Lung (tissue), 12 donors: ENCODE data around the gene WDR38. TPM values are rescaled to one million over a fixed set of nuclear protein-coding genes. Genes with fewer than 3 reads are reported as not detected.

ENCODE experiments used
- ATAC-seq: fragments of 200-7000 bp; cut with Tn5 transposase; one replicate; pipeline ENCODE4 v1.9.1; 2020; ENCODE audit warnings: moderate number of reproducible peaks; ENCODE audit not compliant: insufficient read depth, low FRiP score
- DNase-seq, 3 donors: peaks; one replicate each; pipeline ENCODE4 v3.0.0-alpha.2; 2013 to 2017
- H3K27ac ChIP-seq, 2 donors: one replicate each; pipeline ENCODE4 v1.5.1; 2013; ENCODE audit warnings: mild to moderate bottlenecking in 2 of 2, moderate library complexity in 2 of 2, control low read depth in 1 of 2, inconsistent platforms in 1 of 2, low read depth in 1 of 2, low read length in 1 of 2
- H3K27me3 ChIP-seq, 3 donors: one replicate each; pipeline ENCODE4 v1.5.1; 2013; ENCODE audit warnings: low read length in 2 of 3; ENCODE audit not compliant: control insufficient read depth in 3 of 3, insufficient read depth in 3 of 3
- H3K36me3 ChIP-seq, 4 donors: one replicate each; pipeline ENCODE4 v1.5.1; 2013; ENCODE audit warnings: low read length in 4 of 4, mild to moderate bottlenecking in 1 of 4, moderate library complexity in 1 of 4; ENCODE audit not compliant: control insufficient read depth in 4 of 4, insufficient read depth in 4 of 4
- H3K4me1 ChIP-seq, 5 donors: one replicate each; pipeline ENCODE4 v1.5.1; 2013; ENCODE audit warnings: low read length in 5 of 5, mild to moderate bottlenecking in 2 of 5, moderate library complexity in 1 of 5; ENCODE audit not compliant: control insufficient read depth in 5 of 5, insufficient read depth in 5 of 5
- H3K4me3 ChIP-seq: one replicate; pipeline ENCODE4 v1.5.1; 2013; ENCODE audit warnings: mild to moderate bottlenecking, control low read depth, moderate library complexity
- H3K9ac ChIP-seq, 2 donors: one replicate each; pipeline ENCODE4 v1.5.1; 2013; ENCODE audit warnings: low read length in 2 of 2, control low read depth in 1 of 2; ENCODE audit not compliant: insufficient read depth in 1 of 2
- H3K9me3 ChIP-seq, 4 donors: one replicate each; pipeline ENCODE4 v1.5.1; 2013; ENCODE audit warnings: low read length in 3 of 4, mild to moderate bottlenecking in 1 of 4, moderate library complexity in 1 of 4; ENCODE audit not compliant: control insufficient read depth in 4 of 4, insufficient read depth in 3 of 4
- CTCF ChIP-seq: IDR thresholded peaks from 2 replicates; pipeline ENCODE4 v1.5.1; 2012; ENCODE audit warnings: mild to moderate bottlenecking; ENCODE audit errors: control extremely low read depth, extremely low read depth
- WGBS, 2 donors: extraction: QIAGEN DNeasy Blood & Tissue Kit; methylation state at CpG; one replicate each; pipeline ENCODE4 v1.1.7; 2013; 5-methylcytosine and 5-hydroxymethylcytosine counted together
- polyA plus RNA-seq, 2 donors: library from polyadenylated mRNA; stranded (reverse); fragments of 200-250 nt; gene quantifications; one replicate each; pipeline ENCODE4 v1.2.1, GENCODE V29; 2013
- total RNA-seq, 2 donors: library from RNA; depleted of rRNA in 1 of 2; stranded (reverse); fragments of >200 nt in 1 of 2; gene quantifications; one replicate each; pipeline ENCODE4 v1.2.1, GENCODE V29; 2014 to 2021
- donor health status: control.
- donor health status: control.
- donor health status: Bipolar disorder and iron deficiency.
- donor health status: healthy.
- donor health status: DM: yes; HTN: yes; CAD: no.

WDR38 gene
- total and polyA plus RNA-seq, 4 donors: 6.0 to 28.9 (median 12.1) TPM

- Histone ChIP-seq H3K9me3 (no peaks in the 10 kb centered on the region), H3K27ac (peak overlapping the region in 1 of 2 donors; percentile 6), H3K4me1 (peaks cover 0 to 4% (median 0%) of the 10 kb centered on the region in 5 donors), H3K4me3 (no peak overlapping the region), H3K36me3 (peaks cover 22 to 61% (median 29%) of the 10 kb centered on the region in 4 donors), H3K27me3 (no peaks in the 10 kb centered on the region), H3K9ac (no peak overlapping the region)
- no peak for ATAC-seq
- 78 to 83% methylated on average over 10 of the region's 10 CpGs for WGBS, 2 donors
- peak in 1 of 3 donors; percentile 40 for DNase-seq
- no peak for TF ChIP-seq CTCF
Measured at GRCh38 chr9:124879226-124879625, 26.0 kb downstream of the WDR38 start.

- Histone ChIP-seq H3K4me1 (peaks cover 0 to 4% (median 0%) of the 10 kb centered on the region in 5 donors), H3K4me3 (no peak overlapping the region), H3K9me3 (no peaks in the 10 kb centered on the region), H3K36me3 (peaks cover 16 to 59% (median 22%) of the 10 kb centered on the region in 4 donors), H3K27ac (no peak overlapping the region), H3K27me3 (no peaks in the 10 kb centered on the region), H3K9ac (no peak overlapping the region)
- DNase-seq (no peak), ATAC-seq (no peak)
- TF ChIP-seq CTCF: no peak
- WGBS, 2 donors: 75 to 76% methylated on average over 9 of the region's 9 CpGs
Measured at GRCh38 chr9:124880501-124880900, 27.2 kb downstream of the WDR38 start.

GRCh38 chr9:124881138-124881743, 28.0 kb downstream of the WDR38 start:
- DNase-seq (no peak), ATAC-seq (no peak)
- TF ChIP-seq CTCF: no peak
- Histone ChIP-seq H3K9me3 (no peaks in the 10 kb centered on the region), H3K27me3 (no peaks in the 10 kb centered on the region), H3K9ac (no peak overlapping the region), H3K27ac (no peak overlapping the region), H3K4me3 (no peak overlapping the region), H3K36me3 (peaks cover 15 to 59% (median 18%) of the 10 kb centered on the region in 4 donors), H3K4me1 (peaks cover 0 to 4% (median 0%) of the 10 kb centered on the region in 5 donors)
- 93 to 95% methylated on average over 16 of the region's 16 CpGs for WGBS, 2 donors
